ENCODE measurements around the gene ZNF672. TPM values are rescaled to one million over a fixed set of nuclear protein-coding genes. Genes with fewer than 3 reads are reported as not detected.
"Not testable (repeated sequence)": the region's sequence is repeated elsewhere in the genome, so short reads cannot be mapped to it uniquely, and the experiment has no call there.

The ZNF672 gene
- total RNA-seq (2014; rRNA removed; shearing (Covaris generic)): 13.4 and 13.8 TPM in 2 replicates

DNA sequence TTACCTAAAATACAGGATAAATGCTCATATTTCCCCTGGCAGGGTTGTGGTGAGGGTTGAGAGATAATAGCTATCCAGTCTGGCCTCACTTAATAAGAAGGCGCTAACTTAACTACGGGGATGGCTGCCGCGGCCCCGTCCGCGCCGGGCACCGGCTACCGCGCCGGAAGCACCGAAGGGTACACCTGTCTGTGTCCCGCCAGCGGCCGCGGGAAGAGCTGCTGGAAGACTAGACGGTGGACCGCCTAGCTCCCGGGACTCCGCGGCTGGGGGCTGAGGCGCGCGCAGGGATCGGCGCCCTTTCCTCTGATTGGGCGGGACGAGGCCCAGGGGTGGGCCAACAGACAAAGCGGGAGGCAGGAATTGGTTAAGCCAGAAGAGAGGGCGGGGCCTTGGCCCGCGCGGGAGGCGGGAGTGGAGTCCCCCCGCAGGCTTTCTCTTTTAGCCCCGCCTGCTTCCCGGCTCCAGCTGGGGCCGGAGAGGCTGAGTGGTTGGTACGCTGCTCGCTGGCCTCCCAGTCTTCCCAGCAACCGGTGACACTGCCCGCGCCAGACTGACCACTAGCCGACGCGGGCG is at the start of gene ZNF672:
ZNF672 (plus strand) TSS at position 444 of the 576 bp plus-strand sequence. CDS start 9,051 bp downstream, outside the sequence.
- peak; percentile 97 for DNase-seq (ENCODE audit: low read depth)

DNA sequence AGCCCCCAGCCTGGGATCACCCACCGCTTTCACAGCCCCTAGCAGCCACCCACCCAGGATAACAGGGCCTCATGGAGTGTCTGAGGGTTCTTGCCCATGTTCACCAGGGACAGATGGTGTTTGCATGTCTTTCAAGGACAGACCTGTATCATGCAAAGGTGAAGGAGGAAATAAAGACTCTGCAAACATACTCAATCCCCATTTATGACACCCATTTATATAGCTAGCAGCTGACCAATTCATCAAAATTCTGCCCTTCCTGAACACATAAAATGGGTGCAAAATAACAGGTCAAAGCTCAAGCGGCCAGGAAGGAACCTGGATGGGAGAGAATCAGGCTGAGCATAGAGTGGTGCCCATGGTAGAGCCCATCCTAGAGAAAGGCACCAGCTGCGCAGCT is 49.7 kb upstream of the ZNF672 start:
- no peak for DNase-seq (ENCODE audit: low read depth)

DNA sequence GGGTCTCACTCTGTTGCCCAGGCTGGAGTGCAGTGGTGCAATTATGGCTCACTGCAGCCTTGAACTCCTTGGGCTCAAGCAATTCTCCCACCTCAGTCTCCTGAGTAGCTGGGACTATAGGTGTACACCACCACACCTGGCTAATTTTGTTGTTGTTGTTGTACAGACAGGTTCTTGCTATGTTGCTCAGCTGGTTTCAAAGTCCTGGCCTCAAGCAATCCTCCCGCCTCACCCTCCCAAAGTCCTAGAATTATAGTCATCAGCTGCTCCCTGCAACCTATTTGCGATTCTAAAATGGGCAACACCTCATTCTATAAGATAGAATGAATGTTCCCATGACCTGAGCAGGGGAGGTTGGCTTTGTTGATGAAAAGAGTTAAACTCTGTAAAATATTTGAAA is 48.7 kb upstream of the ZNF672 start:
- DNase-seq (ENCODE audit: low read depth): not testable (repeated sequence)

DNA sequence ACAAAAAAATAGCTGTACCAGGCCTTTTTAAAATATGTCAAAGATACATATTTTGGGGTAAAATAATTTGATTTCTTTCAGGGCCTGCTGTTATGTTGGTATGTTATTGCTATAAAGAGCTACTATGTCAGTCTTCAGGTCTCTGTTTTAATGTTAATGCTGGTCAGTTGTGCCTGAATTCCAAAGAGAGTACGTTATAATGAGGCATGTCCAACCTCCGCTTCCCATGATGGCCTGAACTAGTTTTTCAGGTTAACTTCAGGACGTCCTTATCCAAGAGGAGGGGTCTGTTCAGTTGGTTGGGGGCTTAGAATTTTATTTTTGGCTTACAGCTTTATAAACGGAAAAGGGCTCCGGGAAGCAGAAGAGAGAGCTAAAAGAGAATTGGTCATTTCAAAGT is 47.6 kb upstream of the ZNF672 start:
- no peak for DNase-seq (ENCODE audit: low read depth)

DNA sequence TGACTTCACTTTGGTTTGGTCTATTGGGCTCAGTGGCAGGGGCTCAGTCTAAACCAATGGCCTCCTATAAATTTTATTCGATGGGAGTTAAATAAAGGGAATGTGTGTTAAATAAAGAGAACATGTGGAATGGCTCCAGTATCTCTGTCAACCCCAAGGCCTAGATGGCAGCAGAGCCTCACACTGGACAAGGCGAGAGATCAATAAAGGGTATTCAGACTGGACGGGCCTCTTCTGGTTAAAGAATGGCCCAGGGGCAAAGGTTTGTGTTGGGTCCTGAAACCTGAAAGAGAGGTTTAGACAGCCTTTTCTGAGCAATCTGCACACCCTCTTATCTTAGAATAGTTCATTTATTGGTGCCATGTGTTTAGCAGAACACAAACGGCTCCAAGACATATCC is 47.0 kb upstream of the ZNF672 start:
- DNase-seq (ENCODE audit: low read depth): no peak

DNA sequence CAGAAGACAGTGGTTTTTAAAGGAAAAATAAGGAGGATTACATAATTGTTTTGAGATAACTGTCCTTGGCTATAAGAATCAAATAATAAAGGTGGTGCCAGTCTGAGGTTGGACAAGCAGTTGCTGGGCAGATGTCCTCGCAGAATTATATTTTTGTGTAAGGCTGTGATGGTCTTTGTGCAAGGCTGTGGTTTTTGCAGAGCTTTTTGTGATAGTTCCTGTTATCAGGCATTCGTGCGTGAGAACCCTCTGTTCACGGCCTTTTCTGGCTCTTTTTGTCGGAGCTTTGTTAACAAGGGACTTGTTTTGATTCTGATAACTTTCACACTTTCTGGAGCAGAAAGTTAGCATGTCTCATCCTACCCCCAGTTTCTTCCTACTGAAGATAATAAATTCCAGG is 45.7 kb upstream of the ZNF672 start:
- DNase-seq (ENCODE audit: low read depth): no peak

DNA sequence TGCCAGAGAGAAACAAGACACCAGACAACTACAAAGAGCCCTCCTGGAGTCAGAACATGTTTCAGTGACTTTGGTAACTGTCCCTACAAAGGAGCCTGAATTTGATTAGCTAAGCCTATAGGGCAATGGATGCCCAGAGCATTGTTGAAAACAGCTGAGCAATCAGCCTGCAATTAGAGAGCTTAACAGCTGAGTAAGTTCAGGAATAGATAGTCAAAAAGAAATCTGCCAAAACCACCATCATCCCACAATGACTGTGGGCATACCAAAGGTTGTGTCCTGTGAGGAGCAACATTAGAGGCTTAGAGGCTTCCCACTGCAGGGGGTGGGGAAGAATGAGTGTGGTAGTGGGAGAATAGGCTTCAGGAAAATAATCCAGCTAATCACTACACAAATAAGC is 44.4 kb upstream of the ZNF672 start:
- no peak for DNase-seq (ENCODE audit: low read depth)

DNA sequence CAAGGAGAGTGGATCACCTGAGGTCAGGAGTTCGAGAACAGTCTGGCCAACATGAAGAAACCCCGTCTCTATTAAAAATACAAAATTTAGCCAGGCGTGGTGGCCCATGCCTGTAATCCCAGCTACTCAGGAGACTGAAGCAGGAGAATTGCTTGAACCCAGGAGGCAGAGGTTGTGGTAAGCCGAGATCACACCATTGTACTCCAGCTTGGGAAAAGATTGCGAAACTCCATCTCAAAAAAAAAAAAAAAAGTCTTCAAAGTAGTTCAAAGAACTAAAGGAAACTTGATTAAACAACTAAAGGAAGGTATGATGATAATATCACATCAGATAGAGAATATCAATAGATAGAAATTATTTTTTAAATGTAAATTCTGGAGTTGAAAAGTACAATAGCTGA is 43.4 kb upstream of the ZNF672 start:
- DNase-seq (ENCODE audit: low read depth): not testable (repeated sequence)

DNA sequence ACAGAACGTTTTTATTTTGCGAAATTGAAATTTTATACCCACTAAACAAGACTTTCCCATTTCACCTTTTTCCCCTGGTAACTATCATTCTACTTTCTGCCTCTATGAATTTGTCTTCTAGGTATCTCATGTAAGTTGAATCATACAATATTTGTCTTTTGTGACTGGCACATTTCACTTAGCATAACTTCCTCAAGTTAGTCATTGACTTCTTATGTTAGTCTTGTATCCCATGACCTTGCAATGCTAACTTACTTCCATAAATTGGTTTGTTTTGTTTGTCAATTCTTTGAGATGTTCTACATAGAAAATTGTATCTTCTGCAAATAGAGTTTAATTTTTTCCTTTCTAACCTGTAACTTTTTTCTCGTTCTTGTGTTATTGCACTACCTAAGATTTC is 39.2 kb upstream of the ZNF672 start:
- no peak for DNase-seq (ENCODE audit: low read depth)

DNA sequence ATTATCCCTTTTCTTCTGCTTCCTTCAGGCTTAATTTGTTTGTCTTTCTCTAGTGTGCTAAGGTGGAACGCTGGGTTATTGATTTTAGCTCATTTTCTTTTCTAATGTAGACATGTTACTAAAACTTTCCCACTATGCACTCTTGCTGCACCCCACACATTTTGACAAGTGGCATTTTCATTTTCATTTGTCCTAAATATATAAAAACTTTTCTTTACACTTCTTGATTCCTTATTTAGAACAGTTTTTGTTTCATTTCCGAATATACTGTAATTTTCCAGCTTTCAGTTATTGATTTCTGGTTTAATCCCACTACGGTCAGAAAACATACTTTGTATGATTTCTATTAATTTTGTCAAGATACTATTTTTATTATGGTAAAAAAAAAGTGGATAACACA is 37.6 kb upstream of the ZNF672 start:
- no peak for DNase-seq (ENCODE audit: low read depth)

DNA sequence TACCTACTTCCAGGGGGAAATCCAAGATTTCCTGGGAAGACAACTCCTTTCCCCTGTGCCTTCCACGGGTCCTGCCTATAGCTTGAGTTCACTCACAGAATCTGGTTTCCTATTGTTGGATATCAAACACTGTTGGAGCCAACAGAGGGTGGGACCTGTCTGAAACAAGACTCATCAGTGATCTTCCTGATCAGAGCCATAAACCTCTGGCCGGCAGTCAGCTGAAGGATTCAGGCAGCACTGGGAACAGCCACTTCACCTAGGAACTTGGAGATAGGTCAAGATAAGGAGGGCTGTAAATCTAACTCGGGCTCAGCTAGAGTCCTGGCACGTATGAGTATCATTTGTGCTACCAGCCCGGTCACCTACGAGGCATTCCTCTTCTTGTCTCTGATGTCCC is 35.6 kb upstream of the ZNF672 start:
- DNase-seq (ENCODE audit: low read depth): no peak

DNA sequence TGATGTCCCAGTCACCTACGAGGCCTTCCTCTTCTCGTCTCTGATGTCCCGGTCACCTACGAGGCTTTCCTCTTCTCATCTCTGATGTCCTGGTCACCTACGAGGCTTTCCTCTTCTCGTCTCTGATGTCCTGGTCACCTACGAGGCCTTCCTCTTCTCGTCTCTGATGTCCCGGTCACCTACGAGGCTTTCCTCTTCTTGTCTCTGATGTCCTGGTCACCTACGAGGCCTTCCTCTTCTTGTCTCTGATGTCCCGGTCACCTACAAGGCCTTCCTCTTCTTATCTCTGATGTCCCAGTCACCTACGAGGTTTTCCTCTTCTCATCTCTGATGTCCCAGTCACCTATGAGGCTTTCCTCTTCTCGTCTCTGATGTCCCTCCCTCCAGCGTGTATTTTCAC is 34.5 kb upstream of the ZNF672 start:
- DNase-seq (ENCODE audit: low read depth): not testable (repeated sequence)

DNA sequence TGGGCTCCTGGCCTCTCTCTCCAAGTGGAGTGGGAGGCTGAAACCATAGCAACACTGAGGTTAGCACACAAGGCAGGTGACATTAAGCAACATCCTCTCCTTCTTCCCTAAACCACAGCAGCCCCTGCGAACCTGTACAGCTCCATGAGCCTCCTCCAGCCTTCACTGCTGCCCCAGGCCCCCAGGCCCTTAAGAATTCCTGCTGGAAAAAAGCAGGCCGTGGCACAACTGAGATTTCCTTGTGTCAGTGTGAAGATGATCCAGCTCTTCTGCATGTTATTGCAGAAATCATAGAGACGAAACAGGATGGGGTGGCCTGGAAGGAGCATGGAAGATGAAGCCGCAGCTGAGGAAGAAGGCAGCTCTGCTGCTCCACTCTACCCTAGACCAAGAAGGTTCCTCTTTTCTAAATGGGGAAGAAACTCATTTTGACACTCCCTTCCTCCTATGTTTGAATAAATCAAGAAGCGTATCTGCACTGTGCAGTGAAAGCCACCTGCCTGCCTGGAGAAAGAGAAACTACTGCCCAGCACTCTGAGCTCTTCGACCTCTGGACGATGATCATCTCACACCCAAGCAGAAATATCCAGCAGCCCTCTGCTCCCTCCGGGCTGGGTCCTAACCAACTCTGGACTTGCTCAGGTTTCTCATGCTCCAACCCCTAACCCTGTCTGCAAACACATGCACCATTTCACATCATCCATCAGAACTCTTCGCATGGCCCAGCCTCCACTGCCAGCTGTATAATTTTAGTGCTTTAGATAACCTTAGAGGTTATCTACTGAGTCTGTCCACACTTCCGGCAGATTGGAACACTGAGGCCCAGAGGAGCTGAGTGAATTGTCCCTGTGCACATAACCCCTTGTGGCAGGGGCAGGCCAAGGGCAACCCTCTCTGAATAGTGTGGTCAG is 33.0 kb upstream of the ZNF672 start:
- no peak for DNase-seq (ENCODE audit: low read depth)

DNA sequence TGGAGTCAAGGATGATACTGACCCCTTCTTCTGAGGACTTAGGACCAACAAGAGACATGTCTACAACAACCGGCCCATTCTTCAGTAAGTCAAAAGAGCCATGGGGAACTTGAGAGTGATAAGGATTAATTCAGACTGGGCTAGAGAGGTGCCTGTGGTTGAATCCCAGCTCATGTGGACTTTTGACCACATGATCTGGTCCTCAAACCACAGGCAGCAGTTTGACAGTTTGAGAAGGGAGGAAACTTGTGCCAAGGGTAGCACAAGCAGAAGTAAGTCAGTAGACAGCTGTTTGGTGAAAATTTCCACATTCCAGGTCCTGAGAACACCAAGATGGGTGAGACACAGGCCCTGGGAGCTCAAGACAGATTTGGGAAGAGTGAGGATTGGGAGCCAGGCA is 32.1 kb upstream of the ZNF672 start:
- DNase-seq (ENCODE audit: low read depth): no peak

DNA sequence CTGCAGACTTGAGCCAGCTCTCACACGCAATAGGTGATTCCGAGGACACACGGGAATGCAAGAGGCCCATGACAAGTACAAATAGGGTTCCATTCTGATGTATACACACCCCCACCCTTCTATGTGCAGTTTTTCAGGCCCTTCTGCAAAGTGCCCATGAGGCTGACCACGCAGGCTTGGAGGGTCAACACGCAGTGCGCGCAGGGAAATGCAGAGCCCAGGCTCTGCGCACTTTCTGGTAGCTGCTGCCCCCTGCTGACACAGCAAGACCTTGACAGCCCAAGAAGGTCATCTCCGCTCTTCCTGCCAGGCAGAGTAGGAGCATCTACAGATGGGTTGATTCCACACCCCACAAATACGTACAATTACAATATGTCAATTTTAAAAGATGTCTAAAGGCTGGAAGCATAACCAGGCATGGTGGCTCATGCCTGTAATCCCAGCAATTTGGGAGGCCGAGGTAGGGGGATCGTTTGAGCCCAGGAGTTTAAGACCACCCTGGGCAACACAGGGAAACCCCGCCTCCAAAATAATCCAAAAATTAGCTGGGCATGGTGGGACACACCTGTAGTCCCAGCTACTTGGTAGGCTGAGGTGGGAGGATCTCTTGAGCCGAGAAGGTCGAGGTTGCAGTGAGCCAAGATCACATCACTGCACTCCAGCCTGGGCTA is 30.8 kb upstream of the ZNF672 start:
- peak; percentile 43 for DNase-seq (ENCODE audit: low read depth)

DNA sequence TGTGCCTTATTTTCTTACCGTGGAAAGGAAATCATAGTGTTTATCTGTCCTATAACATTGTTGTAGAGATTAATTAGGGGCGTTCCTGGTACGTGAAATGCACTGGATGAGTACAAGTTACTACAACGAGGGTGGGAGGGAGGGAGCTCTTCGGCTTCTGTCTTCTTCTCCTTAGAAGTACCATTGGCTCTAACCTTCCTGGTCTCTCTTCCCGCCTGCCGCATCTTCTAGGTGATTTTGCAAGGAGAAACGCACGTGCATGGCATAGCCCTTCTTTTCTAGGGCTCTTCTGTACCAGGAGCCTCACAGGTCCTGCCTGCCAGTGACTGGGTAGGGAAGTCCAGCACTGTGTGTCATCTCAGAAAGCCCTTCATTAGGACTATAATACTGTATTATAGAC is 29.1 kb upstream of the ZNF672 start:
- no peak for DNase-seq (ENCODE audit: low read depth)

DNA sequence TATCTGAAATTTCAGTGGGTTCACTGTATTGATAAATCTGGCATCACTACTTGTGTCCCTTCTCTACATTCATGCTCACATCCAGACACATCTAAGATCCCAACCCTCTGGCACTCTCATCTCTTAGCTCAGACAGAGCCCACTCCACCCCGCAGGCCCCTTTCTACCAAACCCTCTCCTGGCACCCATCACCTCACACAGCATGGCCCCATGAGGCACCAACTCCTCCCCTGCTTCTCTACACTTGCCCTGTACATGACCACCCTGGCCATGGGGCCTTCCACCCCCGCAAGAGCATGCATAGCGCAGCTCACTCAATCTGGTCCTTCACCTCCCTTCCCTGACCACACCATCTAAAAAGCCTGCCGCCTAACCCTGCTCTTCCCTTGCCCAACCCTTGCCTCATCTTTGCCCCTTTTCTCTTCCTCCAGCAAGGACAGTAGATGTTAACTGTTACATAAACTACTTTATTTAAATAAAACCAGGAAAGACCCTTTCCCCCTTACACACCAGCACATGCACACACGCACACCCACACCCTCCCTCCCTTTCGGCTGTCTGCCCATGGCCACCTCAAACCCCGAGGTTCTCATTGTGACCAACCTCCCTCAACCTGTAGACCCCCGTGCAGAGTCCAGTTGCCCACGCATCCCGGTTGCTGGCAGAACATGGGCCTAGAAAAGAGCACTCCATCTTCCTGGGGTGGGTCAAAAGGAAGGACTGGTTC is 27.9 kb upstream of the ZNF672 start:
- no peak for DNase-seq (ENCODE audit: low read depth)

DNA sequence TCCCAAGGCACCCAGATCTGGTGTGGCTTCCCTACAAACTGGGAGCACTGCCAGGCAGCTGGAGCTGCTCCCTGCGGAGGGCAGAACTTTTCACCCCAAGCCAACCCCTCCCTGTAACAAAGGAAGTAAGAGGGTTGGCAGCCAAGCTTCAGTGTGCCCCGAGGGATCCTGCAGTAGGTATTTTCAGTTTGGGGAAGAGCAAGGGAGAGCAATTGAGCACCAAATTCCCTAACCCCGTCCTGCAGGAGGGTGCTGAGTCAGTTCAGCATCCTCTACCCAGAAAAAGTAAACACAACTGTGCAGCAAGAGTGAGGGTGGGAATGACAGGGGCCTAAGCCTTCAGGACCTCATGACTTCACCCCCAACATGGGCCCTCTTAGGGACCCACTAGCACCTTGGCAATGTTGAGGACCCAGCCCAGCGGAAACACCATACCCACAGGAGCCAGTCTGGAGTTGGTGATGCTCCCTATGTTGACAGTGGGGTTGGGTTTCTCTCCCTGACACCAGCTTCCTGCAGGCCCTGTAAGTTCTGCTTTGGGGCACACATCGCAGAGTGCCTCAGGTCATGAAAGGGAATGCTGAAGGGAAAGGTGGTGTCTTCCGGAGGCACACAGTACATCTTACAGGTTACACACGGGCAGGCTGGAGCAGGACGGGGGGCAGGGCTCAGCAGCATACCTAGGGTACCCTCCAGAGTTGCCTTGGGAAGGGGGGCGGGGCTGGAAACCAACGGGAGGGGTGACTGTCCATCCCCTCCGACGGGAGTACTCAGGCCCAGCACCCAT is 27.1 kb upstream of the ZNF672 start:
- peak; percentile 87 for DNase-seq (ENCODE audit: low read depth)

DNA sequence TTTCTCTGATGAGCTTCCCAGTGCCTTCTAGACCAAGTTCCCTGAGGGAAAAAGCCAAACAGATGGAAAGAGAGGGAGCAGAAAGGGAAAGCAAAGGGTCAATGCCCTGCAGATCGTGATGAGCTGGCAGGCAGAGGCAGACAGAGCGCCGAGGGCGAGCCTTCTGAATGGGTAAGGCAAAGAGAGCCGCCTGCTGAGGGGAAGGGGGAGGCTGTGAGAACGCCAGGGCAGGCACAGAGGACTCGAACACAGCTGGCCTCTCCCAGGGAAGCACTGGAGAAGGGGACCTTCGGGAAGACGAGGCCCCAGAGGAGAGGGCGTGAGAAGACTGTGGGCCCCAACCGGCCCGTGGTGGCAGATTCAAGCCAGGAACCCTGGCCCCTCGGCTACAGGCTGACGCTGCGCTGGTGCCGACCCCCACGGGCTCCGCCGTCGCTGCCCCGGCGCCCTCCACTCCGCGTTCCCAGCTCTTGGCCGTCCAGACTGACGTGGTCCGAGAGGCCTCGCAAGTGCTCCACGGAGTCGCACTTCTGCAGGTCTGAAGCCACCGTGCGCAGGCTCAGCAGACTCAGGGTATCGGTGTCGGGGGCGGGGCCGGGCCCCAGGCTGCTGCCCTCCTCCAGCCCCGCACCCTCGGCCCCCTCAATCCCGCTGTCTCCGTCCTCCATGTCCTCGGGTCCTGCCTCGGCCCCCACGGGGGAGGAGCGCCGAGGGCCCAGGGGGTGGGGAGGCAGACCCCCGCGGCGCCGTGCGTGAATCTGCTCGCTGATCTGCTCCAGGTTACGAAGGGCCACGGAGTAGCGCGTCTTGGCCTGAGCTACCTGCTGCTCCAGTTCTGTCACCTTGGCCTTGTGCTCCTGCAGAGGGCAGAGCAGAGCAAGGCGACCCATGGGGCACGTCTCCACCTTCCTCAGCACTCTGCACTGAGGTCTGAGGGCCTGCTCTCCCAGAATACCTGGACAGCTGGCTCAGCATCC is 26.2 kb upstream of the ZNF672 start:
- DNase-seq (ENCODE audit: low read depth): peak; percentile 26
